Thymus (tissue), 14 donors: ENCODE measurements around the gene DDX49. TPM values are rescaled to one million over a fixed set of nuclear protein-coding genes. Genes with fewer than 3 reads are reported as not detected.

Source experiments
- DNase-seq, 9 donors: peaks; one replicate each; pipeline ENCODE4 v3.0.0-alpha.2; 2013; ENCODE audit warnings: low spot score in 9 of 9, low read depth in 6 of 9, missing footprints in 1 of 9
- H3K27ac ChIP-seq, 2 donors: one replicate each; pipeline ENCODE4 v1.5.1; 2013; ENCODE audit warnings: control low read depth in 1 of 2, low read depth in 1 of 2, low read length in 1 of 2, mild to moderate bottlenecking in 1 of 2, moderate library complexity in 1 of 2
- H3K27me3 ChIP-seq, 2 donors: one replicate each; pipeline ENCODE4 v1.5.1; 2013; ENCODE audit warnings: low read length in 1 of 2; ENCODE audit not compliant: control insufficient read depth in 2 of 2, insufficient read depth in 1 of 2
- H3K36me3 ChIP-seq, 2 donors: one replicate each; pipeline ENCODE4 v1.5.1; 2013; ENCODE audit warnings: low read length in 1 of 2, mild to moderate bottlenecking in 1 of 2, moderate library complexity in 1 of 2; ENCODE audit not compliant: control insufficient read depth in 2 of 2, insufficient read depth in 2 of 2
- H3K4me1 ChIP-seq, 2 donors: one replicate each; pipeline ENCODE4 v1.5.1; 2013; ENCODE audit warnings: low read length in 2 of 2; ENCODE audit not compliant: control insufficient read depth in 2 of 2, insufficient read depth in 2 of 2
- H3K4me3 ChIP-seq, 2 donors: one replicate each; pipeline ENCODE4 v1.5.1; 2013; ENCODE audit warnings: low read length in 2 of 2, control low read depth in 1 of 2, mild to moderate bottlenecking in 1 of 2
- H3K9me3 ChIP-seq, 2 donors: one replicate each; pipeline ENCODE4 v1.5.1; 2013; ENCODE audit warnings: low read length in 1 of 2, mild to moderate bottlenecking in 1 of 2; ENCODE audit not compliant: control insufficient read depth in 2 of 2, insufficient read depth in 1 of 2
- WGBS: extraction: QIAGEN DNeasy Blood & Tissue Kit; methylation state at CpG from one replicate; pipeline ENCODE4 v1.1.7; 2013; 5-methylcytosine and 5-hydroxymethylcytosine counted together
- long read RNA-seq, 10 donors: transcript quantifications; one replicate each; lab custom pipeline, GENCODE V29; 2026
- polyA plus RNA-seq: library from polyadenylated mRNA; stranded (reverse); fragments of 200-250 nt; gene quantifications from one replicate; pipeline ENCODE4 v1.2.3, GENCODE V29; 2013
- total RNA-seq: library from RNA; stranded (reverse); fragments of 120-200 nt; gene quantifications from one replicate; pipeline ENCODE4 v1.2.4, GENCODE V29; 2013
- donor health status: healthy.

Gene DDX49, protein sequence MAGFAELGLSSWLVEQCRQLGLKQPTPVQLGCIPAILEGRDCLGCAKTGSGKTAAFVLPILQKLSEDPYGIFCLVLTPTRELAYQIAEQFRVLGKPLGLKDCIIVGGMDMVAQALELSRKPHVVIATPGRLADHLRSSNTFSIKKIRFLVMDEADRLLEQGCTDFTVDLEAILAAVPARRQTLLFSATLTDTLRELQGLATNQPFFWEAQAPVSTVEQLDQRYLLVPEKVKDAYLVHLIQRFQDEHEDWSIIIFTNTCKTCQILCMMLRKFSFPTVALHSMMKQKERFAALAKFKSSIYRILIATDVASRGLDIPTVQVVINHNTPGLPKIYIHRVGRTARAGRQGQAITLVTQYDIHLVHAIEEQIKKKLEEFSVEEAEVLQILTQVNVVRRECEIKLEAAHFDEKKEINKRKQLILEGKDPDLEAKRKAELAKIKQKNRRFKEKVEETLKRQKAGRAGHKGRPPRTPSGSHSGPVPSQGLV
- 54.9 TPM for total RNA-seq
- polyA plus RNA-seq: 42.8 TPM
- long read RNA-seq, donor 1: 0 reads
- long read RNA-seq, donor 2, transcript DDX49-201 (13 exons, 1,830 nt): major isoform, 14 of 15 reads
- long read RNA-seq, donor 2, partial matches to known transcripts: 0 of 15 reads
- long read RNA-seq, donor 2, other reads (novel, unspliced or antisense): 0 of 15 reads
- long read RNA-seq, donor 3, transcript DDX49-201 (13 exons, 1,830 nt): major isoform, 12 of 23 reads
- long read RNA-seq, donor 3, partial matches to known transcripts: 10 of 23 reads
- long read RNA-seq, donor 3, other reads (novel, unspliced or antisense): 0 of 23 reads
- long read RNA-seq, donor 4, partial matches to known transcripts: 0 of 5 reads
- long read RNA-seq, donor 4, other reads (novel, unspliced or antisense): 0 of 5 reads
- long read RNA-seq, donor 5, transcript DDX49-201 (13 exons, 1,830 nt): major isoform, 10 of 20 reads
- long read RNA-seq, donor 5, partial matches to known transcripts: 7 of 20 reads
- long read RNA-seq, donor 5, other reads (novel, unspliced or antisense): 0 of 20 reads
- long read RNA-seq, donor 6, transcript DDX49-201 (13 exons, 1,830 nt): major isoform, 13 of 16 reads
- long read RNA-seq, donor 6, partial matches to known transcripts: 0 of 16 reads
- long read RNA-seq, donor 6, other reads (novel, unspliced or antisense): 0 of 16 reads
- long read RNA-seq, donor 7, transcript DDX49-201 (13 exons, 1,830 nt): major isoform, 5 of 6 reads
- long read RNA-seq, donor 7, partial matches to known transcripts: 0 of 6 reads
- long read RNA-seq, donor 7, other reads (novel, unspliced or antisense): 0 of 6 reads
- long read RNA-seq, donor 8, transcript DDX49-201 (13 exons, 1,830 nt): major isoform, 7 of 8 reads
- long read RNA-seq, donor 8, partial matches to known transcripts: 0 of 8 reads
- long read RNA-seq, donor 8, other reads (novel, unspliced or antisense): 0 of 8 reads
- long read RNA-seq, donor 9, partial matches to known transcripts: 0 of 1 reads
- long read RNA-seq, donor 9, other reads (novel, unspliced or antisense): 0 of 1 reads
- long read RNA-seq, donor 10, transcript DDX49-201 (13 exons, 1,830 nt): major isoform, 6 of 8 reads
- long read RNA-seq, donor 10, partial matches to known transcripts: 0 of 8 reads
- long read RNA-seq, donor 10, other reads (novel, unspliced or antisense): 0 of 8 reads

DNA sequence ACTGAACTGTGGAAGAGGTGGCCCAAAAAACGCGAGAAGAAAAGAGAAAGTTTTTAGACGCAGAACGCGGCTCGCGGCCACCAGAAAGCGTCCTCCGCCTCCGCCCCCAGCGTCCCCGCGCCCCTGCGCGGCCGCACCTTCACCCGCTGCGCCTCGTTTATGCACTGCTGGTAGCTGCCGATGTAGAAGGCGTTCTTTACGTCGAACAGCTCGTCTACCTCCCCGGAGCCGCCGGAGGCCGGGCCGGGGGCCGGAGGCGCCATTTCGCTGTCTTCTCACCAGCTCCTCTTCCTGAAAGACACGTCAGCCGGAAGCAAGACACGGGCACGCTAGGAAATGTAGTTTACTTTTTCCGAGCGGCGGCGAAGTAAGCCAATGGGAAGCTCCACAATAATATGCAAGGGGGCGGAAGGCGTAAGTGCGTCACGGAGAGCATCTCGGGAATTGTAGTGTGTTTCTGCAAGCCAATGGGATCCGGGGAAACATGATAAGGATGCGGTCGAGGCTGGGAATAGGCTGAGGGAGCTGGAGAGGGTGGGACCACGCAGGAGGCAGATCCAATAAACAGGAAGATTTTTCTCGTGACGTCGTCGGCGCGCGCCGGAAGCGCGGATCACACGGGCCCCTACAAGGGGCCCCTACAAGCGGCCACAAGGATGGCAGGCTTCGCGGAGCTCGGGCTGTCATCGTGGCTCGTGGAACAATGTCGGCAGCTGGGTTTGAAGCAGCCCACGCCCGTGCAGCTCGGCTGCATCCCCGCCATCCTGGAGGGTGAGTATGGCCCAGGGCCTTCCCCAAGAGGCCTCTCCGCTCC, at the start of gene DDX49, which contains the start of gene COPE:
Gene DDX49 (plus strand): TSS at position 630 of the 814 bp plus-strand sequence. CDS start 27 bp downstream, at position 657.
Gene COPE (minus strand): TSS at position 302 of the 814 bp plus-strand sequence. CDS start 39 bp downstream, at position 263.
- WGBS: under 1% methylated on average over 72 of the region's 72 CpGs
- DNase-seq: peak; percentile 98 to 100 (median 99)
- H3K27ac ChIP-seq: peak within 1 kb of the TSS; percentile 88 to 89
- H3K27me3 ChIP-seq: no peaks in the 10 kb centered on the region
- H3K4me1 ChIP-seq: peaks cover 15 to 26% of the 10 kb centered on the region in 2 donors
- no peaks in the 10 kb centered on the region for H3K9me3 ChIP-seq
- peaks cover 38 to 47% of the 10 kb centered on the region in 2 donors for H3K36me3 ChIP-seq
- H3K4me3 ChIP-seq: peak within 1 kb of the TSS; percentile 74 to 93

DNA sequence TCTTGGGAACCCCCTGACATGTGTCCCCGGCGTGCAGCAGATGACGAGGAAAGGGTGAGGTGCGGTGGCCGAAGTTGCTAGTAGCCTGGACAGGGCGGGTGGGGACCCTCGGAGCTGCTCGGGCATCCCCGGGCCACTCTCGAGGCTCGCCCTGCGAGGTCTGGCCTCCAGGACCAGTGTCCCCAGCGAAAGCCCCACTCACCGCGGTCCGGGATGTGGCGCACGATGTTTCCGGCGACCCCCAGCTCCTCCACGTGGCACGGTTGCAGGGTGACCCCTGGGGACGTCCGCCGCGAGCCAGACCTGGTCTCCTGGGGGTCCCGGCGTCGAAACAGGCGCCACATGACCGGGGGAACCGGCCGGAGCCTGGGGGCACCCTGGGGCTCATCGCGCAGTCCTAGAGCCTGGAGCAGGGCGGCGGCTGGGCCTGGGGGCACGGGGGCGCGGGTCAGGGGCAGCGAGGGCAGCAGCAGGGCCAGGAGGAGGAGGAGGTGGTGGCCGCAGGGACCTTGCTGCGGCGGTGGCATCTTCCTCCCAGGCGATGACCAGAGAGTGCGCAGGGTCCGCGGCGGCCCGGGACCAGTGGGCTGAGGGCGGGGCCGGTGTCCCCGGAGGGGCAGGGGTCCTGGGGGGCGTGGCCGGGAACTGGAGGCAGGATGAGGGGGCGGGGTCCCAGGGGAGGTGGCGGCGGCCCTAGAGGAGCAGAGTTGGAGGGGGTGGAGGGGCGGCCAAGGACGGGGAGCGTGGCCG, 49.6 kb upstream of the DDX49 start:
- Histone ChIP-seq H3K4me1 (peaks cover 0 to 10% of the 10 kb centered on the region in 2 donors), H3K9me3 (no peaks in the 10 kb centered on the region), H3K36me3 (peaks cover 33 to 37% of the 10 kb centered on the region in 2 donors), H3K4me3 (no peak overlapping the region), H3K27ac (no peak overlapping the region), H3K27me3 (peaks cover 36 to 54% of the 10 kb centered on the region in 2 donors)
- WGBS: 16% methylated on average over 62 of the region's 62 CpGs
- no peak for DNase-seq

DNA sequence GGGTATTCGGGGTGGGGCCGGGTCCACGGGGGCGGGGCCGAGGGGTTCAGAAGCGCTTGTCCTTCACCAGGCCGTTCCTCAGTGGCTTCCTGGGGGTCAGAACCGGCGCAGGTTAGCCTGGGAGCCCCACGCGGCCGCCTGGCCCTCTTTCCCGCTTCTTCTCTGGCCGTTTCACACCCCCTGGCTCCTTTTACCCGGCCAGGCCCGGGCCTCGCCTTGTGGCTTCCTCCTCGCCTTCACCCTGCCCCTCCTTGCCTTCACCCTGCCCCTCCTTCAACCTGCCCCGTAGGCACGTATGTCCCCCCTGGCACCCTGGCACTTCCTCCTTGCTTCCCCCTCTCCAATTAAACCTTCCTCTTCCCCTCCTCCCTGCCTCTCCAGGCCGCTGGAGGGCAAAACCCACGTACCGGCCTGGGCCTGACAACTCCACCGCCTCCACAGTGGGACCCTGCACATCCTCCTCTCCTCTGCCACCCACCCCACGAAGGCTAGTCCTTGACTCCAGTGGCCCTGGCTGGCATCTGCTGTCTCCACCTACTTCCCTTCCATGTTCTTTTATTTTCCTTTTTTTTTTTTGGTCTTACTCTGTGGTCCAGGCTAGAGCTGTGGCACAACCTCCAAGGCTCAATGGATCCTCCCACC, 48.9 kb upstream of the DDX49 start:
- peaks cover 36 to 54% of the 10 kb centered on the region in 2 donors for H3K27me3 ChIP-seq
- H3K4me3 ChIP-seq: no peak overlapping the region
- no peak for DNase-seq
- no peaks in the 10 kb centered on the region for H3K9me3 ChIP-seq
- H3K36me3 ChIP-seq: peaks cover 26 to 30% of the 10 kb centered on the region in 2 donors
- H3K4me1 ChIP-seq: peaks cover 0 to 10% of the 10 kb centered on the region in 2 donors
- 25% methylated on average over 25 of the region's 25 CpGs for WGBS
- H3K27ac ChIP-seq: no peak overlapping the region

DNA sequence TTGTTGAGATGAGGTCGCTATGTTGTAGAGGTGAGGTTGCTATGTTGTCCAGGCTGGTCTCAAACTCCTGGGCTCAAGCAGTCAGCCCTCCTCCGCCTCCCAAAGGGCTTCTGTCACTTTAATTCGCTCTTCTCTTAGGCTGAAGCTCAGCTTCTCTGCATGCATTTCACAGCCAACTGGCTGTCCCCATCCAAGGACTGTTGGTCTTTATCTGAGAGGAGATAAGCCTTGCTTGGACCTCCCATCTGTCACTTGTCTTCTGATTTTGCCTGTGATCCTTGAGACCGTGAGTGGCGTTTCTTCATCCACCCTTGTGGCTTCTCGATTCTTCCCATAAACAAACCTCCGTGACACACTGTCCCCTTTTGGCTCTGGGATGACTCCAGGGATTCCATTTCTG, 48.0 kb upstream of the DDX49 start:
- Histone ChIP-seq H3K27ac (no peak overlapping the region), H3K4me1 (peaks cover 0 to 10% of the 10 kb centered on the region in 2 donors), H3K9me3 (peaks cover 0 to 2% of the 10 kb centered on the region in 2 donors), H3K36me3 (peaks cover 18 to 21% of the 10 kb centered on the region in 2 donors), H3K4me3 (no peak overlapping the region), H3K27me3 (peaks cover 36 to 54% of the 10 kb centered on the region in 2 donors)
- WGBS: 84% methylated on average over 7 of the region's 7 CpGs
- no peak for DNase-seq

DNA sequence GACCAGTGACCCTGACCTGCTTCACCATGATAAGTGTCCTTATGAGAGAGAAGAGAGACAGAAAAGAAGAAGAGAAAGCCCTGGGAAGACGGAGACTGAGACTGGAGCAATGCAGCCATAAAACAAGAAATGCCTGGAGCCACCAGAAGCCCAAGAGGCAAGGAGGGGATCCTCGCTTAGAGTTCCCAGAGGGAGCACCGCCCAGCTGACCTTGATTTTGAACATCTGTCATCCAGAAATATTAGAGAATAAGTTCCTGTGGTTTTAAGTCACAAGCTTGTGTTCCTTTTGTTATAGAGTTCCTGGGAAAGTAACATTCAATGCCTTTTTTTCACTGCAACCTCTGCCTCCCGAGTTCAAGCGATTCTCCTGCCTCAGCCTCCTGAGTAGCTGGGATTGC, 43.8 kb upstream of the DDX49 start:
- peaks cover 0 to 10% of the 10 kb centered on the region in 2 donors for H3K4me1 ChIP-seq
- WGBS: 94% methylated on average over 5 of the region's 5 CpGs
- no peak overlapping the region for H3K4me3 ChIP-seq
- peaks cover 0 to 15% of the 10 kb centered on the region in 2 donors for H3K9me3 ChIP-seq
- DNase-seq: no peak
- H3K36me3 ChIP-seq: no peaks in the 10 kb centered on the region
- H3K27me3 ChIP-seq: peaks cover 10 to 24% of the 10 kb centered on the region in 2 donors
- no peak overlapping the region for H3K27ac ChIP-seq

DNA sequence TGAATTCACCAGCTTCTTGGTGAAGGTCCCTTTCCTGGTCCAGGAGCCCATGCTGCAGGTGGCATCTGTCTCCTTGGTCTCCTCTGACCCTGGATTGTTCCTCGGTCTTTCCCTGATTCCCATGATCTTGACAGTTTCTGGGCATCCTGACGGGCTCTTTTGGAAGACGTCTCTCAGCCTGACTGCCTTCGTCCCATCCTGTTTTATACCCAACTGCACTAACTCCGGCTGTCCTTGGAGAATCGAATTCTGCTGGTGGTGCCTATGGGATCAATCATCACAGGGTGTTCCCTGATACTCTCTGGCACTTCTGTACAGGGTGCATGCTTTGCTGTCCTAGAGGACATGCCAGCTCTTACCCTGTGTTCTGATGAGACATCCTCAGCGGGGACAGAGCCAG, 42.6 kb upstream of the DDX49 start:
- 98% methylated on average over 7 of the region's 7 CpGs for WGBS
- Histone ChIP-seq H3K36me3 (no peaks in the 10 kb centered on the region), H3K4me1 (peaks cover 0 to 4% of the 10 kb centered on the region in 2 donors), H3K27ac (no peak overlapping the region), H3K4me3 (no peak overlapping the region), H3K27me3 (peaks cover 2 to 13% of the 10 kb centered on the region in 2 donors), H3K9me3 (peaks cover 0 to 15% of the 10 kb centered on the region in 2 donors)
- no peak for DNase-seq
